Endothelial cell of umbilical vein (primary cell): ENCODE results near the gene PSMB4. TPM values are rescaled to one million over a fixed set of nuclear protein-coding genes. Genes with fewer than 3 reads are reported as not detected.

Experiments used
- BruUV-seq: library from RNA; stranded (reverse); fragments of 400-500 nt; replicated peaks from 2 replicates; lab custom pipeline; 2021; lab: Mats Ljungman, UMichigan
- CTCF ChIA-PET: fragments of 300-600, 350-600 bp; sonication (Branson Sonifier 250); formaldehyde crosslinking; loops from one replicate; lab custom pipeline; 2021; ENCODE audit warnings: antibody characterized with exemption, inconsistent platforms; lab: Charles Lee
- POLR2A ChIA-PET: fragments of 300-600, 350-600 bp; sonication (Branson Sonifier 250); formaldehyde crosslinking; loops from one replicate; lab custom pipeline; 2021; ENCODE audit warnings: antibody characterized with exemption, inconsistent platforms; lab: Charles Lee
- DNase-seq: peaks from one replicate; pipeline ENCODE4 v3.0.0-alpha.2; 2011; ENCODE audit warnings: low read depth, low spot score
- FAIRE-seq: peaks from 2 replicates; lab custom pipeline; 2011; peaks lifted over from hg19 to GRCh38; lab: Jason Lieb, UNC
- H2AFZ ChIP-seq: 2 replicates; pipeline ENCODE4 v1.6.0; 2012; ENCODE audit warnings: low read depth, low read length, control low read depth, inconsistent platforms
- H3K27ac ChIP-seq: 2 replicates; pipeline ENCODE4 v1.5.1; 2011; ENCODE audit warnings: low read depth, mild to moderate bottlenecking, control low read depth, low read length, moderate library complexity; ENCODE audit not compliant: insufficient read depth
- H3K27me3 ChIP-seq, 2 experiments: 2 replicates each; pipeline versions ENCODE4 v1.6.0 to v1.6.1; 2011; ENCODE audit warnings: low read length in 2 of 2, mixed read lengths in 1 of 2; ENCODE audit not compliant: control insufficient read depth in 2 of 2, insufficient read depth in 2 of 2
- H3K36me3 ChIP-seq, 2 experiments: 2 replicates in 1 of 2; 3 replicates in 1 of 2; pipeline ENCODE4 v1.5.1; 2011; ENCODE audit warnings: low read length in 2 of 2, mild to moderate bottlenecking in 1 of 2, moderate library complexity in 1 of 2; ENCODE audit not compliant: control insufficient read depth in 2 of 2, insufficient read depth in 2 of 2; ENCODE audit errors: extremely low read depth in 1 of 2
- H3K4me1 ChIP-seq: 3 replicates; pipeline ENCODE4 v1.5.1; 2011; ENCODE audit warnings: mild to moderate bottlenecking, low read length; ENCODE audit not compliant: control insufficient read depth, insufficient read depth; ENCODE audit errors: extremely low read depth
- H3K4me2 ChIP-seq: 2 replicates; pipeline ENCODE4 v1.6.1; 2011; ENCODE audit warnings: low read length, control low read depth, mixed read lengths; ENCODE audit not compliant: insufficient read depth
- H3K4me3 ChIP-seq, 3 experiments: fragments of 200-600 bp in 1 of 3; sonication (generic), shearing (Covaris generic) in 1 of 3; replicated peaks in 1 of 3; 2 replicates each; pipeline ENCODE4 v1.5.1; 2011 to 2016; ENCODE audit warnings: control low read depth in 3 of 3, low read length in 3 of 3, mild to moderate bottlenecking in 2 of 3, inconsistent platforms in 1 of 3, low read depth in 1 of 3, moderate library complexity in 1 of 3; ENCODE audit not compliant: insufficient read depth in 1 of 3
- H3K79me2 ChIP-seq: 2 replicates; pipeline ENCODE4 v1.6.0; 2012; ENCODE audit warnings: low read length, inconsistent platforms; ENCODE audit not compliant: control insufficient read depth, insufficient read depth
- H3K9ac ChIP-seq: replicated peaks from 2 replicates; pipeline ENCODE3; 2011; ENCODE audit warnings: low read length, control low read depth; ENCODE audit not compliant: insufficient read depth; ENCODE audit errors: extremely low read depth
- H3K9me1 ChIP-seq: replicated peaks from 3 replicates; pipeline ENCODE4 v1.6.0; 2011; ENCODE audit warnings: mild to moderate bottlenecking, low read length; ENCODE audit not compliant: control insufficient read depth, insufficient read depth; ENCODE audit errors: extremely low read depth
- H3K9me3 ChIP-seq: replicated peaks from 2 replicates; pipeline ENCODE4 v1.5.1; 2012; ENCODE audit warnings: low read length, inconsistent platforms; ENCODE audit not compliant: control insufficient read depth, insufficient read depth
- H4K20me1 ChIP-seq: replicated peaks from 2 replicates; pipeline ENCODE3; 2011; ENCODE audit warnings: mild to moderate bottlenecking, low read length; ENCODE audit not compliant: control insufficient read depth, insufficient read depth; ENCODE audit errors: extremely low read depth
- CTCF ChIP-seq, 2 donors: IDR thresholded peaks; 1 replicate in 1 of 2; 2 replicates in 1 of 2; pipeline ENCODE4 v1.5.1; 2011; ENCODE audit warnings: low read length in 2 of 2, mild to moderate bottlenecking in 2 of 2, moderate library complexity in 2 of 2, control low read depth in 1 of 2, inconsistent platforms in 1 of 2, low read depth in 1 of 2; ENCODE audit not compliant: insufficient read depth in 1 of 2; ENCODE audit errors: extremely low read depth in 1 of 2
- EZH2 ChIP-seq: IDR thresholded peaks from 2 replicates; pipeline ENCODE4 v1.6.1; 2012; ENCODE audit warnings: borderline replicate concordance, low read depth, mild to moderate bottlenecking, moderate library complexity, low read length, inconsistent platforms; ENCODE audit not compliant: severe bottlenecking
- FOS ChIP-seq: IDR thresholded peaks from 2 replicates; pipeline ENCODE4 v1.6.1; 2011; ENCODE audit warnings: mild to moderate bottlenecking, low read length, moderate library complexity, borderline replicate concordance; ENCODE audit not compliant: insufficient read depth
- GATA2 ChIP-seq: IDR thresholded peaks from 2 replicates; pipeline ENCODE4 v1.7.0; 2011; ENCODE audit warnings: low read depth, mild to moderate bottlenecking, moderate library complexity, mixed read lengths, low read length; ENCODE audit not compliant: insufficient read length, insufficient read depth
- POLR2A ChIP-seq: IDR thresholded peaks from 2 replicates; pipeline ENCODE4 v1.6.1; 2012; ENCODE audit warnings: low read depth, mild to moderate bottlenecking, control low read depth, low read length
- POLR2AphosphoS5 ChIP-seq: IDR thresholded peaks from 2 replicates; pipeline ENCODE4 v1.6.1; 2012; ENCODE audit warnings: low read depth, mild to moderate bottlenecking, control low read depth, low read length, moderate library complexity; ENCODE audit not compliant: insufficient read depth
- dilution Hi-C: fragments of 300-500 bp; cut with MboI; formaldehyde crosslinking; loops from one replicate; pipeline ENCODE4 v1.15.0; 2019; ENCODE audit warnings: low sequenced_read_pairs; ENCODE audit not compliant: extremely low pct_ligation_motif_present
- intact Hi-C: fragments of 100-400 bp; cut with micrococcal nuclease; formaldehyde crosslinking; loops from one replicate; pipeline ENCODE4 v1.10.0; 2022
- polyA plus RNA-seq, 4 experiments: library from polyadenylated mRNA; depleted of rRNA in 3 of 4; stranded (reverse) in 3 of 4; unstranded in 1 of 4; fragments of >200 nt; gene quantifications; 2 replicates each; pipeline versions ENCODE4 v1.2.1 to v1.2.3, GENCODE V29; 2011 to 2012; ENCODE audit warnings: missing spikeins in 1 of 4
- total RNA-seq: library from RNA; stranded (reverse); gene quantifications from 2 replicates; pipeline ENCODE4 v1.2.3, GENCODE V29; 2021

Gene PSMB4
- total and polyA plus RNA-seq, 2 donors (not counting 3 experiments of a cell fraction or from before 2014, with no cell fraction given): 335 to 835 TPM

- Histone ChIP-seq H3K9me3 (no peaks in the 10 kb centered on the region), H3K27ac (no peak overlapping the region), H3K9ac (no peak overlapping the region), H3K4me1 (no peaks in the 10 kb centered on the region), H3K27me3 (no peaks in the 10 kb centered on the region), H3K4me3 (no peak overlapping the region), H4K20me1 (no peaks in the 10 kb centered on the region), H2AFZ (no peak overlapping the region), H3K9me1 (no peaks in the 10 kb centered on the region), H3K36me3 (peaks cover 13% of the 10 kb centered on the region in 2 experiments), H3K79me2 (peaks cover 2% of the 10 kb centered on the region), H3K4me2 (no peak overlapping the region)
- TF ChIP-seq POLR2A: no peak
- no peak for TF ChIP-seq EZH2
- no peak for TF ChIP-seq CTCF (IDR thresholded peaks at IDR 0.05; ENCODE audit: extremely low read depth in 1 of 2, insufficient read depth in 1 of 2, low read depth in 1 of 2, low read length in 2 of 2)
- no peak for TF ChIP-seq FOS
- TF ChIP-seq POLR2AphosphoS5: no peak
- TF ChIP-seq GATA2: no peak
- DNase-seq: no peak
- BruUV-seq: no TSS peak
- dilution Hi-C loops: no loop called here
- ChIA-PET POLR2A (interaction anchor here (0.8 kb wide), 1 partner anchor 1099 kb away, joined by 4 read pairs; no protein-coding TSS in a partner anchor), CTCF (interaction anchor here (0.7 to 3.5 kb wide), 5 partner anchors 10 to 117 kb away, joined by 3 to 12 read pairs (median 5); partner anchors contain the start of gene PI4KB)
- intact Hi-C loops: no loop called here
- no peak for FAIRE-seq
These were observed 18.7 kb downstream of the PSMB4 start for GRCh38 chr1:151418081-151418480.
